Measurements from ENCODE around the gene ACP5. TPM values are rescaled to one million over a fixed set of nuclear protein-coding genes. Genes with fewer than 3 reads are reported as not detected.
"Not testable (repeated sequence)": the region's sequence is repeated elsewhere in the genome, so short reads cannot be mapped to it uniquely, and the experiment has no call there.

ACP5 gene
- total RNA-seq, 1 donor from 2014 or later = 50.9 TPM

GRCh38 chr19:11574689-11575088, 2.8 kb downstream of the ACP5 start:
- H3K4me1 Mint-ChIP-seq = peaks cover 71% of the 10 kb centered on the region
- peak overlapping the region; percentile 28 for H3K4me3 Mint-ChIP-seq
- DNase-seq (no peak), ATAC-seq (ENCODE audit: low read depth) (peak; percentile 42)
- CTCF ChIA-PET = interaction anchor here (0.8 kb wide), 1 partner anchor 14 kb away, joined by 3 read pairs; no protein-coding TSS in a partner anchor
- peak overlapping the region; percentile 82 for H3K27ac Mint-ChIP-seq
- H3K36me3 Mint-ChIP-seq (ENCODE audit: low read depth) = peaks cover 13% of the 10 kb centered on the region
- no peak for TF ChIP-seq CTCF (IDR thresholded peaks at IDR 0.05)
- no peaks in the 10 kb centered on the region for H3K27me3 Mint-ChIP-seq
- POLR2A ChIA-PET = interaction anchor here (0.7 to 9.2 kb wide), 6 partner anchors 8 to 16 kb away, joined by 4 to 314 read pairs (median 6); partner anchors contain the start of genes ACP5 and ELOF1
- H3K9me3 Mint-ChIP-seq = no peaks in the 10 kb centered on the region
- intact Hi-C loops (cut with micrococcal nuclease) = no loop called here

GRCh38 chr19:11573763-11574162, 3.7 kb downstream of the ACP5 start:
- ATAC-seq (ENCODE audit: low read depth); DNase-seq; H3K27me3 Mint-ChIP-seq; intact Hi-C loops (cut with micrococcal nuclease); H3K4me3 Mint-ChIP-seq; H3K9me3 Mint-ChIP-seq; CTCF ChIA-PET: not testable (repeated sequence)
- Mint-ChIP-seq H3K4me1 (peaks cover 72% of the 10 kb centered on the region), H3K36me3 (ENCODE audit: low read depth) (peaks cover 13% of the 10 kb centered on the region), H3K27ac (peak overlapping the region; percentile 65)
- POLR2A ChIA-PET = interaction anchor here (0.5 to 9.2 kb wide), 3 partner anchors 9 to 1183 kb away, joined by 3 to 314 read pairs (median 6); partner anchors contain the start of gene ACP5

GRCh38 chr19:11573354-11573753, 4.1 kb downstream of the ACP5 start:
- intact Hi-C loops (cut with micrococcal nuclease); H3K4me3 Mint-ChIP-seq; H3K27me3 Mint-ChIP-seq; DNase-seq; ATAC-seq (ENCODE audit: low read depth); H3K9me3 Mint-ChIP-seq: not testable (repeated sequence)
- ChIA-PET CTCF (interaction anchor here (1.0 kb wide), 1 partner anchor 12 kb away, joined by 3 read pairs; no protein-coding TSS in a partner anchor), POLR2A (interaction anchor here (1.4 to 9.2 kb wide), 2 partner anchors 9 to 15 kb away, joined by 6 to 314 read pairs; partner anchors contain the start of genes ACP5 and ELOF1)
- Mint-ChIP-seq H3K27ac (peak overlapping the region; percentile 65), H3K36me3 (ENCODE audit: low read depth) (peaks cover 13% of the 10 kb centered on the region), H3K4me1 (peaks cover 74% of the 10 kb centered on the region)

GRCh38 chr19:11570039-11570462, 7.4 kb downstream of the ACP5 start:
- no peak for DNase-seq

GRCh38 chr19:11566164-11566563, 11.3 kb downstream of the ACP5 start:
- no peak for ATAC-seq (ENCODE audit: low read depth)
- Mint-ChIP-seq H3K27ac (peak overlapping the region; percentile 86), H3K4me3 (peak overlapping the region; percentile 73), H3K9me3 (no peaks in the 10 kb centered on the region), H3K27me3 (no peaks in the 10 kb centered on the region), H3K4me1 (peaks cover 79% of the 10 kb centered on the region), H3K36me3 (ENCODE audit: low read depth) (peaks cover 4% of the 10 kb centered on the region)
- POLR2A ChIA-PET = interaction anchor here (0.8 to 1.2 kb wide), 4 partner anchors 9 to 248 kb away, joined by 3 to 11 read pairs (median 4); partner anchors contain the start of gene ZNF440
- no peak for DNase-seq
- intact Hi-C loops (cut with micrococcal nuclease) = no loop called here
- CTCF ChIA-PET = no interaction called here
- TF ChIP-seq CTCF (IDR thresholded peaks at IDR 0.05) = no peak

More at GRCh38 chr19:11570039-11570462, 7.4 kb downstream of the ACP5 start:
- POLR2A ChIA-PET = interaction anchor here (9.2 kb wide), 1 partner anchor 12 kb away, joined by 314 read pairs; the partner anchor contains the start of gene ACP5
- ATAC-seq (ENCODE audit: low read depth) = no peak
- Mint-ChIP-seq H3K27ac (no peak overlapping the region), H3K4me1 (peaks cover 68% of the 10 kb centered on the region), H3K4me3 (no peak overlapping the region), H3K36me3 (ENCODE audit: low read depth) (peaks cover 7% of the 10 kb centered on the region), H3K27me3 (no peaks in the 10 kb centered on the region), H3K9me3 (no peaks in the 10 kb centered on the region)
- CTCF ChIA-PET = no interaction called here
- no peak for TF ChIP-seq CTCF (IDR thresholded peaks at IDR 0.05)
- intact Hi-C loops (cut with micrococcal nuclease) = no loop called here

GRCh38 chr19:11565649-11565980, 11.8 kb downstream of the ACP5 start:
- CTCF ChIA-PET; DNase-seq; H3K36me3 Mint-ChIP-seq (ENCODE audit: low read depth); H3K27me3 Mint-ChIP-seq; intact Hi-C loops (cut with micrococcal nuclease); H3K4me3 Mint-ChIP-seq; H3K9me3 Mint-ChIP-seq; ATAC-seq (ENCODE audit: low read depth): not testable (repeated sequence)
- peaks cover 82% of the 10 kb centered on the region for H3K4me1 Mint-ChIP-seq
- H3K27ac Mint-ChIP-seq = peak overlapping the region; percentile 84
- POLR2A ChIA-PET = interaction anchor here (1.0 to 1.2 kb wide), 2 partner anchors 9 to 10 kb away, joined by 4 read pairs; no protein-coding TSS in a partner anchor

- Mint-ChIP-seq H3K27ac (peak overlapping the region; percentile 84), H3K4me3 (peak overlapping the region; percentile 60), H3K4me1 (peaks cover 78% of the 10 kb centered on the region)
- H3K36me3 Mint-ChIP-seq (ENCODE audit: low read depth); DNase-seq; intact Hi-C loops (cut with micrococcal nuclease); ATAC-seq (ENCODE audit: low read depth); H3K9me3 Mint-ChIP-seq; CTCF ChIA-PET; H3K27me3 Mint-ChIP-seq: not testable (repeated sequence)
- POLR2A ChIA-PET = interaction anchor here (0.7 to 3.1 kb wide), 7 partner anchors 10 to 288 kb away, joined by 3 to 29 read pairs (median 4); no protein-coding TSS in a partner anchor
Measured at GRCh38 chr19:11564082-11564807, 13.2 kb downstream of the ACP5 start.

Data from activated B cell treated with CpG ODN at 0.5 μM for 24 hours (primary cell).